HEK293 (cell line): ENCODE results near the gene NR3C1.

ENCODE experiments used
- EGR2 ChIP-seq: fragments of 450-650 bp; formaldehyde crosslinking; IDR thresholded peaks from 2 replicates; pipeline ENCODE4 v1.5.1; 2016; ENCODE audit warnings: low read depth, missing biosample characterization, missing genetic modification characterization
- ZNF24 ChIP-seq: fragments of 450-650 bp; formaldehyde crosslinking; IDR thresholded peaks from 2 replicates; pipeline ENCODE4 v1.5.1; 2016; ENCODE audit warnings: missing biosample characterization, missing genetic modification characterization
- ZNF274 ChIP-seq, 2 experiments: fragments of 200-500 bp in 1 of 2; fragments of 450-650 bp in 1 of 2; sonication (Bioruptor generic) in 1 of 2; formaldehyde crosslinking in 1 of 2; IDR thresholded peaks; 2 replicates each; pipeline versions ENCODE4 v1.5.1 to v1.6.1; 2014 to 2016; ENCODE audit warnings: borderline replicate concordance in 1 of 2, inconsistent platforms in 1 of 2, low read length in 1 of 2, missing biosample characterization in 1 of 2, missing genetic modification characterization in 1 of 2
- TF ChIP-seq, protein P1 (sequence below): fragments of 450-650 bp; formaldehyde crosslinking; IDR thresholded peaks from 2 replicates; pipeline ENCODE4 v1.5.1; 2016; ENCODE audit warnings: missing biosample characterization, missing genetic modification characterization
- TF ChIP-seq, protein P2 (sequence below): fragments of 450-650 bp; formaldehyde crosslinking; IDR thresholded peaks from 2 replicates; pipeline ENCODE4; 2016; ENCODE audit warnings: missing biosample characterization, missing genetic modification characterization
- TF ChIP-seq, protein P3 (sequence below): fragments of 450-650 bp; formaldehyde crosslinking; IDR thresholded peaks from 2 replicates; pipeline ENCODE4 v1.5.1; 2016; ENCODE audit warnings: missing biosample characterization, missing genetic modification characterization, low read depth

DNA sequence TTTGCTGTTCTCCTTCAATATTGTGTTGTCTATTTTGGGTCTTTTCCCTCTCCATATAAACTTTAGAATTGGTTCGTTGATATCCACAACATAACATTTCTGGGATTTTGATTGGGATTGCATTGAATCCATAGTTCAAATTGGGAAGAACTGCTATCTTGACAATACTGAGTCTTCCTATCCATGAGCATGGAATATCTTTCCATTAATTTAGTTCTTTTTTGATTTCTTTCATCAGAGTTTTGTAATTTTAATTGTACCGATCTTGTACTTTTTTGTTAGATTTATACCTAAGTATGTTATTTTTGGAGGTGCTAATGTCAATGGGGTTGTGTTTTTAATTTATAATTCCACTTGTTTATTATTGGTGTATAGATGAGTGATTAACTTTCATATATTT, 135.1 kb downstream of the NR3C1 start:
- TF ChIP-seq ZNF274 (IDR thresholded peaks at IDR 0.05; ENCODE audit: low read length) (no peak), ZNF274 (tag by site-specific recombination; IDR thresholded peaks at IDR 0.05; ENCODE audit: borderline replicate concordance) (no peak), ZNF24 (tag by site-specific recombination) (no peak), EGR2 (tag by site-specific recombination) (no peak)
- TF ChIP-seq, protein P1, sequence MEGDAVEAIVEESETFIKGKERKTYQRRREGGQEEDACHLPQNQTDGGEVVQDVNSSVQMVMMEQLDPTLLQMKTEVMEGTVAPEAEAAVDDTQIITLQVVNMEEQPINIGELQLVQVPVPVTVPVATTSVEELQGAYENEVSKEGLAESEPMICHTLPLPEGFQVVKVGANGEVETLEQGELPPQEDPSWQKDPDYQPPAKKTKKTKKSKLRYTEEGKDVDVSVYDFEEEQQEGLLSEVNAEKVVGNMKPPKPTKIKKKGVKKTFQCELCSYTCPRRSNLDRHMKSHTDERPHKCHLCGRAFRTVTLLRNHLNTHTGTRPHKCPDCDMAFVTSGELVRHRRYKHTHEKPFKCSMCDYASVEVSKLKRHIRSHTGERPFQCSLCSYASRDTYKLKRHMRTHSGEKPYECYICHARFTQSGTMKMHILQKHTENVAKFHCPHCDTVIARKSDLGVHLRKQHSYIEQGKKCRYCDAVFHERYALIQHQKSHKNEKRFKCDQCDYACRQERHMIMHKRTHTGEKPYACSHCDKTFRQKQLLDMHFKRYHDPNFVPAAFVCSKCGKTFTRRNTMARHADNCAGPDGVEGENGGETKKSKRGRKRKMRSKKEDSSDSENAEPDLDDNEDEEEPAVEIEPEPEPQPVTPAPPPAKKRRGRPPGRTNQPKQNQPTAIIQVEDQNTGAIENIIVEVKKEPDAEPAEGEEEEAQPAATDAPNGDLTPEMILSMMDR (tag by site-specific recombination), result no peak
- TF ChIP-seq, protein P2, sequence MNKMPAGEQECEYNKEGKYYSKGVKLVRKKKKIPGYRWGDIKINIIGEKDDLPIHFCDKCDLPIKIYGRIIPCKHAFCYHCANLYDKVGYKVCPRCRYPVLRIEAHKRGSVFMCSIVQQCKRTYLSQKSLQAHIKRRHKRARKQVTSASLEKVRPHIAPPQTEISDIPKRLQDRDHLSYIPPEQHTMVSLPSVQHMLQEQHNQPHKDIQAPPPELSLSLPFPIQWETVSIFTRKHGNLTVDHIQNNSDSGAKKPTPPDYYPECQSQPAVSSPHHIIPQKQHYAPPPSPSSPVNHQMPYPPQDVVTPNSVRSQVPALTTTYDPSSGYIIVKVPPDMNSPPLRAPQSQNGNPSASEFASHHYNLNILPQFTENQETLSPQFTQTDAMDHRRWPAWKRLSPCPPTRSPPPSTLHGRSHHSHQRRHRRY, result no peak
- TF ChIP-seq, protein P3, sequence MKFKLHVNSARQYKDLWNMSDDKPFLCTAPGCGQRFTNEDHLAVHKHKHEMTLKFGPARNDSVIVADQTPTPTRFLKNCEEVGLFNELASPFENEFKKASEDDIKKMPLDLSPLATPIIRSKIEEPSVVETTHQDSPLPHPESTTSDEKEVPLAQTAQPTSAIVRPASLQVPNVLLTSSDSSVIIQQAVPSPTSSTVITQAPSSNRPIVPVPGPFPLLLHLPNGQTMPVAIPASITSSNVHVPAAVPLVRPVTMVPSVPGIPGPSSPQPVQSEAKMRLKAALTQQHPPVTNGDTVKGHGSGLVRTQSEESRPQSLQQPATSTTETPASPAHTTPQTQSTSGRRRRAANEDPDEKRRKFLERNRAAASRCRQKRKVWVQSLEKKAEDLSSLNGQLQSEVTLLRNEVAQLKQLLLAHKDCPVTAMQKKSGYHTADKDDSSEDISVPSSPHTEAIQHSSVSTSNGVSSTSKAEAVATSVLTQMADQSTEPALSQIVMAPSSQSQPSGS (tag by site-specific recombination), result no peak
